Stimulated activated CD4-positive, alpha-beta T cell treated with anti-CD3 and anti-CD28 coated beads, Interleukin-1b, Interleukin-23, amount 100 ng/mL, for 24 hours (primary cell): ENCODE measurements around the gene PRKCQ.
A peak's percentile ranks its signal among the peaks of the same experiment; 100 is the strongest.

Experiments
- DNase-seq, 4 experiments: peaks; one replicate each; pipeline ENCODE4 v3.0.0-alpha.2; 2020; ENCODE audit warnings: low read depth in 4 of 4, low spot score in 1 of 4

The PRKCQ gene

GRCh38 chr10:6569259-6569658 is 10.8 kb downstream of the PRKCQ start:
- no peak for DNase-seq

- DNase-seq = no peak
These were observed 12.2 kb downstream of the PRKCQ start for GRCh38 chr10:6567884-6568283.

GRCh38 chr10:6567203-6567703 is 12.8 kb downstream of the PRKCQ start:
- no peak for DNase-seq

GRCh38 chr10:6565588-6565987 is 14.5 kb downstream of the PRKCQ start:
- DNase-seq = no peak

GRCh38 chr10:6564367-6564766 is 15.7 kb downstream of the PRKCQ start:
- DNase-seq = no peak

- no peak for DNase-seq
These were observed 16.3 kb downstream of the PRKCQ start for GRCh38 chr10:6563731-6564130.

GRCh38 chr10:6563075-6563474 is 17.0 kb downstream of the PRKCQ start:
- DNase-seq = peak in 2 of 4 experiments; percentile 28 to 46

- DNase-seq = no peak
These were observed 17.9 kb downstream of the PRKCQ start for GRCh38 chr10:6562221-6562620.

GRCh38 chr10:6561552-6561951 is 18.5 kb downstream of the PRKCQ start:
- no peak for DNase-seq

GRCh38 chr10:6558759-6559461 is 21.2 kb downstream of the PRKCQ start:
- no peak for DNase-seq

- DNase-seq = no peak
These were observed 21.8 kb downstream of the PRKCQ start for GRCh38 chr10:6558272-6558671.

GRCh38 chr10:6553937-6554336 is 26.1 kb downstream of the PRKCQ start:
- no peak for DNase-seq

GRCh38 chr10:6543431-6544005 is 36.6 kb downstream of the PRKCQ start:
- DNase-seq = peak in 1 of 4 experiments; percentile 20

GRCh38 chr10:6542999-6543430 is 37.1 kb downstream of the PRKCQ start:
- no peak for DNase-seq

- DNase-seq = no peak
These were observed 40.2 kb downstream of the PRKCQ start for GRCh38 chr10:6539833-6540232.

- DNase-seq = no peak
These were observed 42.3 kb downstream of the PRKCQ start for GRCh38 chr10:6537770-6538169.

GRCh38 chr10:6536102-6536501 is 44.0 kb downstream of the PRKCQ start:
- no peak for DNase-seq

GRCh38 chr10:6535156-6535764 is 44.8 kb downstream of the PRKCQ start:
- no peak for DNase-seq

- DNase-seq = no peak
These were observed 47.8 kb downstream of the PRKCQ start for GRCh38 chr10:6532321-6532720.

GRCh38 chr10:6530966-6531365 is 49.1 kb downstream of the PRKCQ start:
- DNase-seq = no peak

GRCh38 chr10:6530211-6530840 is 49.8 kb downstream of the PRKCQ start:
- peak in 3 of 4 experiments; percentile 21 to 52 (median 33) for DNase-seq
